K562 (cell line): ENCODE measurements around the gene ANKMY1. TPM values are rescaled to one million over a fixed set of nuclear protein-coding genes. Genes with fewer than 3 reads are reported as not detected.

Experiments
- ATAC-seq: fragments of 200-7000 bp; cut with Tn5 transposase; 3 replicates; pipeline ENCODE4 v1.9.1; 2020; ENCODE audit warnings: moderate library complexity
- BruUV-seq: library from RNA; stranded (reverse); fragments of 400-500 nt; replicated peaks from 2 replicates; lab custom pipeline; 2021; lab: Mats Ljungman, UMichigan
- CTCF ChIA-PET: fragments of 300-600 bp; formaldehyde crosslinking; extraction: SDS; loops from one replicate; lab custom pipeline; 2021; ENCODE audit warnings: low intra/inter-chr PET ratio; lab: Yijun Ruan, JAX
- POLR2A ChIA-PET: fragments of 300-600, 350-650 bp; sonication (Branson Sonifier 250); formaldehyde crosslinking; extraction: SDS; loops from one replicate; lab custom pipeline; 2021; ENCODE audit warnings: antibody characterized with exemption, inconsistent platforms; lab: Yijun Ruan, JAX
- DNase-seq, 4 experiments: peaks; one replicate each; pipeline versions ENCODE4 v3.0.0 to v3.0.0-alpha.2; 2011 to 2018; ENCODE audit warnings: low spot score in 3 of 4, mixed read lengths in 3 of 4; ENCODE audit errors: extremely low read depth in 1 of 4
- FAIRE-seq: peaks from 2 replicates; lab custom pipeline; 2011; peaks lifted over from hg19 to GRCh38; lab: Jason Lieb, UNC
- H2AFZ ChIP-seq: 2 replicates; pipeline ENCODE4 v1.6.0; 2011; ENCODE audit warnings: low read depth, low read length, control low read depth, inconsistent platforms
- H3K27ac ChIP-seq: fragments of 200-600 bp; 3 replicates; pipeline ENCODE4 v1.8.0; 2011; ENCODE audit warnings: low read depth, mild to moderate bottlenecking, control low read depth, inconsistent platforms, low read length, moderate library complexity, mixed read lengths; ENCODE audit errors: extremely low read depth
- H3K27me3 ChIP-seq, 2 experiments: fragments of 300-600 bp in 1 of 2; 2 replicates in 1 of 2; 3 replicates in 1 of 2; pipeline versions ENCODE4 v1.6.0 to v1.8.0; 2011; ENCODE audit warnings: inconsistent platforms in 2 of 2, low read length in 2 of 2, mild to moderate bottlenecking in 1 of 2, mixed read lengths in 1 of 2, moderate library complexity in 1 of 2; ENCODE audit not compliant: control insufficient read depth in 2 of 2, insufficient read depth in 2 of 2
- H3K36me3 ChIP-seq: fragments of 300-600 bp; 3 replicates; pipeline ENCODE4 v1.8.0; 2011; ENCODE audit warnings: mild to moderate bottlenecking, low read length, inconsistent platforms; ENCODE audit not compliant: control insufficient read depth, insufficient read depth
- H3K4me1 ChIP-seq, 2 experiments: fragments of 200-600 bp in 1 of 2; replicated peaks in 1 of 2; 2 replicates in 1 of 2; 3 replicates in 1 of 2; pipeline versions ENCODE4 v1.5.1 to v1.8.0; 2011; ENCODE audit warnings: inconsistent platforms in 2 of 2, low read length in 2 of 2, mild to moderate bottlenecking in 1 of 2, mixed read lengths in 1 of 2, moderate library complexity in 1 of 2; ENCODE audit not compliant: control insufficient read depth in 2 of 2, insufficient read depth in 2 of 2
- H3K4me2 ChIP-seq: 2 replicates; pipeline ENCODE4 v1.6.1; 2011; ENCODE audit warnings: low read length, control low read depth, inconsistent platforms, mixed read lengths; ENCODE audit not compliant: insufficient read depth
- H3K4me3 ChIP-seq: fragments of 200-600 bp; sonication (generic), shearing (Covaris generic); 2 replicates; pipeline ENCODE4 v1.5.1; 2016; ENCODE audit warnings: control low read depth, inconsistent platforms
- H3K79me2 ChIP-seq: fragments of 200-600 bp; 3 replicates; pipeline ENCODE4 v1.8.0; 2011; ENCODE audit warnings: low read length, inconsistent platforms; ENCODE audit not compliant: control insufficient read depth, insufficient read depth
- H3K9ac ChIP-seq, 2 experiments: 2 replicates each; pipeline versions ENCODE4 v1.6.0 to v1.6.1; 2011; ENCODE audit warnings: low read depth in 2 of 2, low read length in 2 of 2, control low read depth in 1 of 2, inconsistent platforms in 1 of 2, mild to moderate bottlenecking in 1 of 2, mixed read lengths in 1 of 2; ENCODE audit not compliant: insufficient read depth in 1 of 2
- H3K9me1 ChIP-seq: one replicate; pipeline ENCODE4 v1.6.0; 2011; ENCODE audit warnings: inconsistent platforms, mild to moderate bottlenecking, low read length, moderate library complexity; ENCODE audit not compliant: control insufficient read depth, insufficient read depth
- H3K9me3 ChIP-seq: replicated peaks from 2 replicates; pipeline ENCODE4 v1.5.1; 2011; ENCODE audit warnings: low read depth, low read length, inconsistent platforms; ENCODE audit not compliant: control insufficient read depth, insufficient read depth
- H4K20me1 ChIP-seq: replicated peaks from 2 replicates; pipeline ENCODE4 v1.6.1; 2011; ENCODE audit warnings: low read length, inconsistent platforms, mixed read lengths; ENCODE audit not compliant: control insufficient read depth, insufficient read depth
- CBFA2T3 ChIP-seq: fragments of 450-650 bp; IDR thresholded peaks from 2 replicates; pipeline ENCODE4 v1.6.1; 2017
- CBX1 ChIP-seq: sonication (generic); IDR thresholded peaks from 2 replicates; pipeline ENCODE4 v1.6.1; 2016; ENCODE audit warnings: antibody characterized with exemption, low read depth, mild to moderate bottlenecking
- FIP1L1 ChIP-seq: fragments of 200-400 bp; formaldehyde crosslinking; IDR thresholded peaks from 2 replicates; pipeline ENCODE4 v1.6.1; 2018; ENCODE audit warnings: mild to moderate bottlenecking, low read depth, low read length; ENCODE audit not compliant: poor library complexity, severe bottlenecking
- FUS ChIP-seq: fragments of 200-400 bp; formaldehyde crosslinking; optimal IDR thresholded peaks from 2 replicates; pipeline ENCODE3; 2017; ENCODE audit warnings: low read depth, low read length
- HOXB6 ChIP-seq: fragments of 250-450 bp; sonication (Bioruptor Pico); IDR thresholded peaks from 2 replicates; pipeline ENCODE4 v1.5.1; 2022; ENCODE audit warnings: mild to moderate bottlenecking, borderline replicate concordance
- SETDB1 ChIP-seq: IDR thresholded peaks from one replicate; pipeline ENCODE4 v1.6.1; 2012; ENCODE audit warnings: low read length, control low read depth, inconsistent platforms
- SIRT6 ChIP-seq: IDR thresholded peaks from one replicate; pipeline ENCODE4 v1.6.1; 2012; ENCODE audit warnings: low read depth, mild to moderate bottlenecking, control low read depth, inconsistent platforms, low read length, moderate library complexity
- SREBF2 ChIP-seq: sonication (generic); formaldehyde crosslinking; IDR thresholded peaks from 2 replicates; pipeline ENCODE4 v1.4.0; 2020; ENCODE audit warnings: mild to moderate bottlenecking, missing genetic modification reagents
- SRF ChIP-seq, 2 experiments: fragments of 250-450, 450-650 bp in 1 of 2; sonication (Bioruptor Pico) in 1 of 2; sonication (generic) in 1 of 2; formaldehyde crosslinking; IDR thresholded peaks; 2 replicates each; pipeline versions ENCODE4 v1.5.0 to v1.5.1; 2020 to 2022; ENCODE audit warnings: mild to moderate bottlenecking in 1 of 2, missing genetic modification reagents in 1 of 2
- ZNF212 ChIP-seq: fragments of 450-650 bp; formaldehyde crosslinking; IDR thresholded peaks from 2 replicates; pipeline ENCODE4 v1.4.0; 2020; ENCODE audit warnings: mild to moderate bottlenecking
- ZNF707 ChIP-seq: fragments of 250-450 bp; sonication (Bioruptor Pico); conservative IDR thresholded peaks from 2 replicates; pipeline ENCODE4 v1.8.0; 2022; ENCODE audit warnings: inconsistent platforms, mild to moderate bottlenecking, moderate library complexity
- WGBS: fragments of 100-300 bp; shearing (Covaris generic); methylation state at CpG from one replicate; pipeline ENCODE4 v1.1.6; 2016; ENCODE audit warnings: low coverage, mixed read lengths; ENCODE audit not compliant: insufficient coverage; ENCODE audit errors: missing lambda C conversion rate; 5-methylcytosine and 5-hydroxymethylcytosine counted together
- in situ Hi-C: fragments of 300-500 bp; cut with MboI; formaldehyde crosslinking; loops from 4 replicates; pipeline ENCODE4 v1.15.0; 2018; ENCODE audit warnings: inconsistent platforms, mixed read lengths
- intact Hi-C: fragments of 100-400 bp; cut with micrococcal nuclease; formaldehyde crosslinking; loops from 2 replicates; pipeline ENCODE4 v1.14.2; 2022
- polyA plus RNA-seq, 8 experiments: library from polyadenylated mRNA; depleted of rRNA in 4 of 8; stranded (reverse) in 5 of 8; unstranded in 3 of 8; fragments of >200 nt; fragmentation: Nextera tagmentation in 2 of 8; fragmentation: Illumina TruSeq in 1 of 8; extraction: Ambion mirVana in 2 of 8; extraction: Trizol in 1 of 8; gene quantifications; 2 replicates each; pipeline versions ENCODE4 v1.2.1 to v1.2.3, GENCODE V29; 2011 to 2014; ENCODE audit warnings: inconsistent platforms in 1 of 8, missing spikeins in 1 of 8
- total RNA-seq, 7 experiments: library from RNA; depleted of rRNA in 6 of 7; stranded (reverse); fragments of >200 nt in 6 of 7; fragmentation: Illumina TruSeq in 2 of 7; extraction: Trizol in 2 of 7; gene quantifications; 2 replicates each; pipeline versions ENCODE4 v1.2.1 to v1.2.3, GENCODE V29; 2011 to 2021; ENCODE audit warnings: low replicate concordance in 1 of 7
- TF ChIP-seq, protein P1 (sequence below): fragments of 450-650 bp; formaldehyde crosslinking; IDR thresholded peaks from 2 replicates; pipeline ENCODE4 v1.4.0; 2020; ENCODE audit warnings: mild to moderate bottlenecking, mixed read lengths

Gene ANKMY1
- total and polyA plus RNA-seq, 9 of the 15 experiments (the other 6 are each of a cell fraction or from before 2014, with no cell fraction given), result 0.75 to 15.1 (median 11.7) TPM

DNA sequence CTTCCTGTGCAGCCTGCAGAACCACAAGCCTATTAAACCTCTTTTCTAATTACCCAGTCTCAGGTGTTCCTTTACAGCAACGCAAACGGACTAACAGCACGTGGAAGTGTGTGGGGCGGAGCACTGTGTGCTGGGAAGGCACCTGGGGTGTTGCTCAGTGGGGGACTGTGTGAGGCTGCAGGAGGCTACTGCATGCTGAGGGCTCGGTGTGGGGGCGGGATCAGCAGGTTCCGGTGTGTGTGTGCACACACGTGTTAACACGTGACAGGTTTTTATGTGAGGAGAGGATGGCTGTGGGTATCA, 58.9 kb downstream of the ANKMY1 start:
- no peaks in the 10 kb centered on the region for H3K27me3 ChIP-seq
- no peak for FAIRE-seq
- H3K79me2 ChIP-seq, result no peaks in the 10 kb centered on the region
- H3K9me1 ChIP-seq, result no peaks in the 10 kb centered on the region
- peaks cover 0 to 6% of the 10 kb centered on the region in 2 experiments; a peak in 1 of 5 replicates for H3K4me1 ChIP-seq
- ChIA-PET CTCF (no interaction called here), POLR2A (no interaction called here)
- intact Hi-C loops (no loop called here), in situ Hi-C loops (no loop called here)
- no peak overlapping the region for H3K9ac ChIP-seq
- no peak overlapping the region for H3K4me3 ChIP-seq
- BruUV-seq, result no TSS peak
- no peak overlapping the region for H3K27ac ChIP-seq
- DNase-seq, result no peak
- no peak for ATAC-seq
- peaks cover 22% of the 10 kb centered on the region; the same call in 2 of the 3 replicates for H3K36me3 ChIP-seq
- no peak overlapping the region for H2AFZ ChIP-seq
- WGBS, result 98% methylated on average over 7 of the region's 9 CpGs
- no peaks in the 10 kb centered on the region for H3K9me3 ChIP-seq
- no peaks in the 10 kb centered on the region for H4K20me1 ChIP-seq
- TF ChIP-seq SETDB1 (no peak), HOXB6 (no peak), SREBF2 (CRISPR knock-in tag) (no peak)
- H3K4me2 ChIP-seq, result no peak overlapping the region

DNA sequence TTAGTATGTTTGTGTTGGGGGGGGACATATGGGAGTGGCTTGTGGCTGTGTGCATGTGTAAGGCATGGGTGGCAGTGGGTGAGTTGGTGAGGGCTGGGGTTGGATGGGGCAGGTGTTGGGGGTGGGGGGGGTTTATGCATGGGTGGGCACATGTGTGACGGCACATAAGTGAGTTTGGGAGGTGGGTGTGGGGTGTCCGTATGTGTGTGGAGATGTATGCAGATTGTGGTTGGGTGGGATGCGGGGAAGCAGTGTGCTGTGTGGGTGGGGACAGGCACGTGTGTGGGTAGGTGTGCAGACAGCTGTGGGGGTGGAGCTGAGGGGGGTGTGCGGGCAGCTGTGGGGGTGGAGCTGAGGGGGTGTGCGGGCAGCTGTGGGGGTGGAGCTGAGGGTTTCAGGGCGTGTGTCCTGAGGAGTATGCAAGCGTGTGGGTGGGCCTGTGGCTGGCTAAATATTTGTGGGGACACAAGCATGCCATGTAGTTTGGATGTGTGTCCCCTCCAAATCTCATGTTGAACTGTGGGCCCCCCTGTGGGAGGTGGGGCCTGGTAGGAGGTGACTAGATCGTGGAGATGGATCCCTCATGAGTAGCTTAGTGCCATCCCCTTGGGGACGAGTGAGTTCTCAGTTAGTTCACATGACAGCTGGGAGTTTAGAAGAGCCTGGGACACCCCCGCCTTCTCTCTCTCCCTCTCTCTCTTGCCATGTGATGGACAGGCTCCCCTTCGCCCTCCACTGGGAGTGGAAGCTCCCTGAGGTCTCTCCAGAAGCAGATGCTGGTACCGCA, 59.4 kb downstream of the ANKMY1 start:
- Histone ChIP-seq H3K9me3 (no peaks in the 10 kb centered on the region), H3K36me3 (peaks cover 22% of the 10 kb centered on the region; the same call in 2 of the 3 replicates), H4K20me1 (no peaks in the 10 kb centered on the region), H3K4me1 (peaks cover 0 to 6% of the 10 kb centered on the region in 2 experiments; a peak in 1 of 5 replicates), H2AFZ (no peak overlapping the region), H3K27ac (no peak overlapping the region), H3K9me1 (no peaks in the 10 kb centered on the region), H3K4me3 (no peak overlapping the region), H3K4me2 (no peak overlapping the region), H3K79me2 (no peaks in the 10 kb centered on the region), H3K27me3 (no peaks in the 10 kb centered on the region), H3K9ac (no peak overlapping the region)
- intact Hi-C loops, result no loop called here
- ATAC-seq, result no peak
- CTCF ChIA-PET, result no interaction called here
- no peak for FAIRE-seq
- no CpG with 5 or more reads among the region's 13 CpGs for WGBS
- DNase-seq, result no peak
- POLR2A ChIA-PET, result no interaction called here
- BruUV-seq, result no TSS peak
- in situ Hi-C loops, result no loop called here
- no peak for TF ChIP-seq CBFA2T3
- TF ChIP-seq SRF (CRISPR knock-in tag; IDR thresholded peaks at IDR 0.05), result no peak
- TF ChIP-seq SIRT6, result no peak
- TF ChIP-seq FUS, result no peak
- TF ChIP-seq, protein P1, sequence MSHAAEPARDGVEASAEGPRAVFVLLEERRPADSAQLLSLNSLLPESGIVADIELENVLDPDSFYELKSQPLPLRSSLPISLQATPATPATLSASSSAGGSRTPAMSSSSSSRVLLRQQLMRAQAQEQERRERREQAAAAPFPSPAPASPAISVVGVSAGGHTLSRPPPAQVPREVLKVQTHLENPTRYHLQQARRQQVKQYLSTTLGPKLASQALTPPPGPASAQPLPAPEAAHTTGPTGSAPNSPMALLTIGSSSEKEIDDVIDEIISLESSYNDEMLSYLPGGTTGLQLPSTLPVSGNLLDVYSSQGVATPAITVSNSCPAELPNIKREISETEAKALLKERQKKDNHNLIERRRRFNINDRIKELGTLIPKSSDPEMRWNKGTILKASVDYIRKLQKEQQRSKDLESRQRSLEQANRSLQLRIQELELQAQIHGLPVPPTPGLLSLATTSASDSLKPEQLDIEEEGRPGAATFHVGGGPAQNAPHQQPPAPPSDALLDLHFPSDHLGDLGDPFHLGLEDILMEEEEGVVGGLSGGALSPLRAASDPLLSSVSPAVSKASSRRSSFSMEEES (CRISPR knock-in tag), result no peak
- no peak for TF ChIP-seq FIP1L1
- no peak for TF ChIP-seq CBX1
- no peak for TF ChIP-seq ZNF212
- TF ChIP-seq ZNF707, result no peak
